Measurements from ENCODE around the gene PREB.

DNA sequence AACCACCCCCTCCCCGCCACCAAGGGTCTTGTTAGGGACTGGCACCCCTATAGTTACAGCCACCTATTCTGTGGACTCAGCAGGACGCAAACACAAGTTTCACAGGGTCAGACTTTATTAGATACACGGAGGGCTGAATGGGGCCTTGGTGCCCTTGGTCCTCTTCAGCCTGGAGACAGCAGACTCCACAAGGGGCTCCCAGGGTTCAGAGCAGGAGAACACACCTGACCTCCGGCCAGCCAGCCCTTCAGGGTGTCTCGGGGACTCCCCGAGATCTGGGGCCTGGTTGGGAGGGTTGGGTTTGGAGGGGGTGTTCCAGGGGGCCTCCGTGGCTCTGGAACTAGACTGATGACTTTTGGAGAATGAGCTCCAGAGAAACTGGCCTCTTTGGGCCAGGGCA, 2.3 kb upstream of the PREB start:
- TF ChIP-seq, protein P1, sequence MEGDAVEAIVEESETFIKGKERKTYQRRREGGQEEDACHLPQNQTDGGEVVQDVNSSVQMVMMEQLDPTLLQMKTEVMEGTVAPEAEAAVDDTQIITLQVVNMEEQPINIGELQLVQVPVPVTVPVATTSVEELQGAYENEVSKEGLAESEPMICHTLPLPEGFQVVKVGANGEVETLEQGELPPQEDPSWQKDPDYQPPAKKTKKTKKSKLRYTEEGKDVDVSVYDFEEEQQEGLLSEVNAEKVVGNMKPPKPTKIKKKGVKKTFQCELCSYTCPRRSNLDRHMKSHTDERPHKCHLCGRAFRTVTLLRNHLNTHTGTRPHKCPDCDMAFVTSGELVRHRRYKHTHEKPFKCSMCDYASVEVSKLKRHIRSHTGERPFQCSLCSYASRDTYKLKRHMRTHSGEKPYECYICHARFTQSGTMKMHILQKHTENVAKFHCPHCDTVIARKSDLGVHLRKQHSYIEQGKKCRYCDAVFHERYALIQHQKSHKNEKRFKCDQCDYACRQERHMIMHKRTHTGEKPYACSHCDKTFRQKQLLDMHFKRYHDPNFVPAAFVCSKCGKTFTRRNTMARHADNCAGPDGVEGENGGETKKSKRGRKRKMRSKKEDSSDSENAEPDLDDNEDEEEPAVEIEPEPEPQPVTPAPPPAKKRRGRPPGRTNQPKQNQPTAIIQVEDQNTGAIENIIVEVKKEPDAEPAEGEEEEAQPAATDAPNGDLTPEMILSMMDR (IDR thresholded peaks at IDR 0.05; ENCODE audit: poor library complexity): no peak
- no peak for TF ChIP-seq EZH2phosphoT487 (IDR thresholded peaks at IDR 0.05; ENCODE audit: low read depth, severe bottlenecking, unreplicated experiment)

Data from hepatocyte (in vitro differentiated cells).